ENCODE data around the gene KCNMA1.

DNA sequence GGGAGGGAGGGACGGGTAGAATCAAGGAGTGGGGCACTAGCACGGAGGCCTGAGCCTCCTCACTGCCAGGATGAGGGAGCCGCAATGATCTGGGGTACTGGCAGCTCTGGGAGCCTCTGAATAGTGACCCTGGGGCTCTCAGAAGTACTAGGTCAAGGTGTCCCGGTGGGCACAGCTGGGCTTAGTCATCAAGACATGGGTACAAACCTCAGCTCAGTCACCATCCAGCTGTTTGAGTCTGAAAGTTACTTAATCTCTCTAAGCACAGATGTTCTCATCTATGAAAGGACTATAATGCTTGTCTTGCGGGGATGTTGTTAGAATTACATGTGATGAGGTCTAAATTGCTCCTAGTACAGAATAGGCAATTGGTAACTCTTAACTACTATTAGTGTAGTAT is 276.8 kb downstream of the KCNMA1 start:
- TF ChIP-seq EZH2 (IDR thresholded peaks at IDR 0.05; ENCODE audit: borderline replicate concordance, insufficient read depth, low read length, poor library complexity, severe bottlenecking) (no peak), POLR2AphosphoS5 (IDR thresholded peaks at IDR 0.05) (no peak), RAD21 (conservative IDR thresholded peaks at IDR 0.05) (no peak), CTCF (IDR thresholded peaks at IDR 0.05; ENCODE audit: poor library complexity, severe bottlenecking) (no peak), TAF1 (IDR thresholded peaks at IDR 0.05; ENCODE audit: low read depth) (no peak), MXI1 (conservative IDR thresholded peaks at IDR 0.05; ENCODE audit: poor library complexity, severe bottlenecking) (no peak), SMC3 (conservative IDR thresholded peaks at IDR 0.05; ENCODE audit: poor library complexity) (no peak), EP300 (conservative IDR thresholded peaks at IDR 0.05; ENCODE audit: poor library complexity, severe bottlenecking) (no peak)
- TF ChIP-seq, protein P1, sequence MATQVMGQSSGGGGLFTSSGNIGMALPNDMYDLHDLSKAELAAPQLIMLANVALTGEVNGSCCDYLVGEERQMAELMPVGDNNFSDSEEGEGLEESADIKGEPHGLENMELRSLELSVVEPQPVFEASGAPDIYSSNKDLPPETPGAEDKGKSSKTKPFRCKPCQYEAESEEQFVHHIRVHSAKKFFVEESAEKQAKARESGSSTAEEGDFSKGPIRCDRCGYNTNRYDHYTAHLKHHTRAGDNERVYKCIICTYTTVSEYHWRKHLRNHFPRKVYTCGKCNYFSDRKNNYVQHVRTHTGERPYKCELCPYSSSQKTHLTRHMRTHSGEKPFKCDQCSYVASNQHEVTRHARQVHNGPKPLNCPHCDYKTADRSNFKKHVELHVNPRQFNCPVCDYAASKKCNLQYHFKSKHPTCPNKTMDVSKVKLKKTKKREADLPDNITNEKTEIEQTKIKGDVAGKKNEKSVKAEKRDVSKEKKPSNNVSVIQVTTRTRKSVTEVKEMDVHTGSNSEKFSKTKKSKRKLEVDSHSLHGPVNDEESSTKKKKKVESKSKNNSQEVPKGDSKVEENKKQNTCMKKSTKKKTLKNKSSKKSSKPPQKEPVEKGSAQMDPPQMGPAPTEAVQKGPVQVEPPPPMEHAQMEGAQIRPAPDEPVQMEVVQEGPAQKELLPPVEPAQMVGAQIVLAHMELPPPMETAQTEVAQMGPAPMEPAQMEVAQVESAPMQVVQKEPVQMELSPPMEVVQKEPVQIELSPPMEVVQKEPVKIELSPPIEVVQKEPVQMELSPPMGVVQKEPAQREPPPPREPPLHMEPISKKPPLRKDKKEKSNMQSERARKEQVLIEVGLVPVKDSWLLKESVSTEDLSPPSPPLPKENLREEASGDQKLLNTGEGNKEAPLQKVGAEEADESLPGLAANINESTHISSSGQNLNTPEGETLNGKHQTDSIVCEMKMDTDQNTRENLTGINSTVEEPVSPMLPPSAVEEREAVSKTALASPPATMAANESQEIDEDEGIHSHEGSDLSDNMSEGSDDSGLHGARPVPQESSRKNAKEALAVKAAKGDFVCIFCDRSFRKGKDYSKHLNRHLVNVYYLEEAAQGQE (IDR thresholded peaks at IDR 0.05; ENCODE audit: borderline replicate concordance): no peak

Measured in neural cell (in vitro differentiated cells).